Right atrium auricular region (tissue), 2 donors: ENCODE results near the gene CHTF18. TPM values are rescaled to one million over a fixed set of nuclear protein-coding genes. Genes with fewer than 3 reads are reported as not detected.

ENCODE experiments used
- DNase-seq: peaks from one replicate; pipeline ENCODE4 v3.0.0-alpha.2; 2019; ENCODE audit warnings: low spot score
- H3K27ac ChIP-seq, 2 donors: fragments of 200-600 bp; sonication (generic); 1 replicate in 1 of 2; 2 replicates in 1 of 2; pipeline ENCODE4 v1.5.1; 2016 to 2019
- H3K27me3 ChIP-seq, 2 donors: fragments of 200-600 bp; sonication (generic); one replicate each; pipeline versions ENCODE4 v1.5.1 to v1.6.0; 2017 to 2019
- H3K36me3 ChIP-seq: fragments of 200-600 bp; sonication (generic); one replicate; pipeline ENCODE4 v1.5.1; 2016
- H3K4me1 ChIP-seq, 2 donors: fragments of 200-600 bp; sonication (generic); one replicate each; pipeline versions ENCODE4 v1.5.1 to v1.6.0; 2017 to 2019
- H3K4me3 ChIP-seq, 2 donors: fragments of 200-600 bp; sonication (generic); 1 replicate in 1 of 2; 2 replicates in 1 of 2; pipeline ENCODE4 v1.5.1; 2017 to 2019; ENCODE audit warnings: mild to moderate bottlenecking in 1 of 2, moderate library complexity in 1 of 2
- H3K9me3 ChIP-seq, 2 donors: fragments of 200-600 bp; sonication (generic); one replicate each; pipeline ENCODE4 v1.5.1; 2019
- microRNA counts, 2 donors: library from miRNA; unstranded; fragments of <30 nt; microRNA quantifications; one replicate each; lab custom pipeline; 2016 to 2017
- microRNA-seq, 2 donors: library from miRNA; unstranded; fragments of <30 nt; microRNA quantifications; one replicate each; pipeline ENCODE4, GENCODE V29; 2016 to 2017; ENCODE audit warnings: borderline number of aligned reads in 2 of 2, borderline replicate concordance in 1 of 2
- total RNA-seq, 2 donors: library from RNA; depleted of rRNA; stranded (reverse); fragments of >200 nt; gene quantifications; one replicate each; pipeline ENCODE4 v1.1.0, GENCODE V29; 2016
- TF ChIP-seq, protein P1 (sequence below), 2 donors: fragments of 200-600 bp; sonication (generic); IDR thresholded peaks; one replicate each; pipeline ENCODE4 v1.5.1; 2019; ENCODE audit warnings: antibody characterized with exemption in 2 of 2

CHTF18 gene
- total RNA-seq, 2 donors from 2014 or later = 1.8 to 2.3 TPM

DNA sequence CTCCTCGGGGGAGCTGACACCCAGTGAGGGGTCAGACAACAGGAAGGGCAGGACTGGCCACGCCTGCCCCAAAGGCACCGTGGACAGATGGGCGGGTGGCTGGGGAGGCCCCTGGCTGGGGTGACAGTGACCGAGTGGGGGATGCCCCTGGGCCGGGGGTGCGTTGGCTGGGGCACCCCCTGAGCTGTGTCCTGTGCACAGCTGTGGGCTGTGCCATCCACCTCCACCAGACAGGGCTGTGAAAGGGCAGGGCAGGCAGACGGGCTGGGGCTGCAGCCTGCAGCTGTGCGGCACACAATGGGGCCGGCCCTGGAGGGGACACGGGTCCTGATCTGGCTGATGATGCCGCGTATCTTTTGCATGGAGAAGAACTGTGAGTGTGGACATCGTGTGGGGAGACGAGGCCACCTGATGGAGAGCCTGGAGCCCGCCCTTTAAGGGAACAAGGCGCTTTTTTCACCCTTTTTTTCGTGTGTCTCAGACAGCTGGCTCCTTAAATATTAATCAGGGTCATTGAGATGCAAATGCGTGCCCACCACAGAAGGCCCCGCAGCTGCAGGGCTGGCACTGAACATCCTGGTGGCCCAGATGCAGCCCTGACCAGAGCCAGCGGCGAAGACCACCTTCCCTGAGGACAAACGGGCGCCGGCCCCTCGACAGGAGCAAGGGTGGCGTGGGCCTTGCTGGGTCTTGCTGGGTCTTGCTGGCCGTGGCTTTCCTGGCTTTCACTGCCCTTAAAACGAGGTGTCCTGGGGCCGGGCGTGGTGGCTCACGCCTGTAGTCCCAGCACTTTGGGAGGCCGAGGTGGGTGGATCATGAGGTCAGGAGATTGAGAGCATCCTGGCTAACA lies 54.5 kb downstream of the CHTF18 start:
- H3K27me3 ChIP-seq = no peaks in the 10 kb centered on the region
- no peak overlapping the region for H3K27ac ChIP-seq
- no peaks in the 10 kb centered on the region for H3K4me1 ChIP-seq
- no peak for DNase-seq
- H3K9me3 ChIP-seq = no peaks in the 10 kb centered on the region
- no peaks in the 10 kb centered on the region for H3K36me3 ChIP-seq
- TF ChIP-seq, protein P1, sequence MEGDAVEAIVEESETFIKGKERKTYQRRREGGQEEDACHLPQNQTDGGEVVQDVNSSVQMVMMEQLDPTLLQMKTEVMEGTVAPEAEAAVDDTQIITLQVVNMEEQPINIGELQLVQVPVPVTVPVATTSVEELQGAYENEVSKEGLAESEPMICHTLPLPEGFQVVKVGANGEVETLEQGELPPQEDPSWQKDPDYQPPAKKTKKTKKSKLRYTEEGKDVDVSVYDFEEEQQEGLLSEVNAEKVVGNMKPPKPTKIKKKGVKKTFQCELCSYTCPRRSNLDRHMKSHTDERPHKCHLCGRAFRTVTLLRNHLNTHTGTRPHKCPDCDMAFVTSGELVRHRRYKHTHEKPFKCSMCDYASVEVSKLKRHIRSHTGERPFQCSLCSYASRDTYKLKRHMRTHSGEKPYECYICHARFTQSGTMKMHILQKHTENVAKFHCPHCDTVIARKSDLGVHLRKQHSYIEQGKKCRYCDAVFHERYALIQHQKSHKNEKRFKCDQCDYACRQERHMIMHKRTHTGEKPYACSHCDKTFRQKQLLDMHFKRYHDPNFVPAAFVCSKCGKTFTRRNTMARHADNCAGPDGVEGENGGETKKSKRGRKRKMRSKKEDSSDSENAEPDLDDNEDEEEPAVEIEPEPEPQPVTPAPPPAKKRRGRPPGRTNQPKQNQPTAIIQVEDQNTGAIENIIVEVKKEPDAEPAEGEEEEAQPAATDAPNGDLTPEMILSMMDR (IDR thresholded peaks at IDR 0.05) = no peak
- H3K4me3 ChIP-seq = no peak overlapping the region

DNA sequence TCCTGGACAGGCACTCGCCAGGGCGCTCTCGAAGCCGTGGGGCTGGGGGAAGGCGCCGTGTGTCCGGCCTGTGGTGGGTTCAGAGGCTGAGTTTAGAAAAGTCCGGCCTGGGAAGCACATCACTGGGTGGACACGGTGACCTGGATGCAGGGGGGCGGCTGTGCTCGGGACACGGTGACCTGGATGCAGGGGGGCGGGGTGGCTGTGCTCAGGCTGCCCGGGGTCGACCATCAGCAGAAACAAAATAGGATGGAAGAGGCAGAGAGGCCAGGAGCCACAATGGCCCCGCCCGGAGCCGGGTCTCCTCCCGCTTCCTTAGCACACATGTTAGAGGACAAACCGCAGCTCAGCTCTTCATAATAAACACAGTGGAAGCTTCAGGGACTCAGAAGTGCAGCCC lies 55.4 kb downstream of the CHTF18 start:
- no peaks in the 10 kb centered on the region for H3K9me3 ChIP-seq
- no peak overlapping the region for H3K4me3 ChIP-seq
- H3K4me1 ChIP-seq = no peaks in the 10 kb centered on the region
- DNase-seq = no peak
- no peak overlapping the region for H3K27ac ChIP-seq
- no peaks in the 10 kb centered on the region for H3K27me3 ChIP-seq
- TF ChIP-seq, protein P1 (IDR thresholded peaks at IDR 0.05) = no peak
- H3K36me3 ChIP-seq = no peaks in the 10 kb centered on the region

DNA sequence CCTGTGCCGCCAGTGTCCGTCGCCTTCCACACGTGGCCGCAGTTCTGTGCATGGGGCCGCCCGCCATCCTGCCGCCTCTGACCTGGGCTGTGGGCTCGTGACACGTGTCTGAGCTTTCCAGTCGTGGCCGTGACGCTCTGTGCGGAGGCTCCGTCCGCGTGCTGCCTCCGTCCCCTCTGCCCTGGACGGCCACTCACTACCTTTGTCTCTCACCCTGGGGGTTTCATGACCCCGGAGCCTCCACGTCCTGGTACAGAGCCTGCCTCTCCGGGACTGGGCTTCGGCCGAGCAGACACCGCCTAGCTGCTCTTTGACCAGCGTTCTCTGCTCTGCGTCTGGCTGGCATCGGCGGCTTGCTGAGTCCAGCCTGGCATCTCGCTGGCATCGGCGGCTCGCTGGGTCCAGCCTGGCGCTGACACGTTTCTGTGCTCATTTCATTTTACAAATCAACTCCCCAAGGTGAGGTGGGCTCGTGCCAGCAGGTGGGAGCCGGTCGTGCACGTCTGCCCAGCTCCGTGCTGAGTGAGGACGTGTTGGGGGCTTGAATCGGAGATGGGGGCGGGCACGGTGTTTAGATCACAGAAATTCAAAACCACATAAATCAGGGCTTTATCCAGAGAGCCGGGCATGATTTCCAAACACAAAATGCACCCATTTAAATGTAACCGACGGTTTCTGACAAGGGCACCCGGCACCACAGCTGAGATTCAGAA lies 56.4 kb downstream of the CHTF18 start:
- H3K27ac ChIP-seq = no peak overlapping the region
- no peak for DNase-seq
- H3K4me1 ChIP-seq = no peaks in the 10 kb centered on the region
- no peaks in the 10 kb centered on the region for H3K36me3 ChIP-seq
- H3K27me3 ChIP-seq = no peaks in the 10 kb centered on the region
- H3K9me3 ChIP-seq = no peaks in the 10 kb centered on the region
- TF ChIP-seq, protein P1 (IDR thresholded peaks at IDR 0.05) = no peak
- no peak overlapping the region for H3K4me3 ChIP-seq

DNA sequence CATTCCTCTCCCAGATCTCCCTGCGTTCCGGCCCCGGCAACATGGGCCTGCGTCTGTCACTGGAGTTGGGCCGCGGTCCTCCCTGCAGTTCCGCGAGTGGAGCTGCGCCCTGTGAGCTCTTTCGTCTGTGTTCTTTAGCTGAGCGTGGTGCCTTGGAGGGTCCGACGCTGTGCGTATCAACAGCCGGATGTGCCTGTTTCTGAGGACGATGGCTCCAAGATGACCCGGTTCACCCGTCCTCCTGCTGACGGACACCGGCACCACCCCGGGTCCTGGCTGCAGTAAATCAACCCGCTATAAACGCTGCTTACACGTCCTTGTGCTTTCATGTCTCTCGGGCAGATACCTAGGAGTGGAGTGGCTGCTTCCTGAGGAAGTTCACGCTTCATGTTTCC lies 56.9 kb downstream of the CHTF18 start:
- DNase-seq = no peak
- Histone ChIP-seq H3K27ac (no peak overlapping the region), H3K27me3 (no peaks in the 10 kb centered on the region), H3K9me3 (no peaks in the 10 kb centered on the region), H3K4me3 (no peak overlapping the region), H3K4me1 (no peaks in the 10 kb centered on the region), H3K36me3 (no peaks in the 10 kb centered on the region)
- TF ChIP-seq, protein P1 (IDR thresholded peaks at IDR 0.05) = no peak

DNA sequence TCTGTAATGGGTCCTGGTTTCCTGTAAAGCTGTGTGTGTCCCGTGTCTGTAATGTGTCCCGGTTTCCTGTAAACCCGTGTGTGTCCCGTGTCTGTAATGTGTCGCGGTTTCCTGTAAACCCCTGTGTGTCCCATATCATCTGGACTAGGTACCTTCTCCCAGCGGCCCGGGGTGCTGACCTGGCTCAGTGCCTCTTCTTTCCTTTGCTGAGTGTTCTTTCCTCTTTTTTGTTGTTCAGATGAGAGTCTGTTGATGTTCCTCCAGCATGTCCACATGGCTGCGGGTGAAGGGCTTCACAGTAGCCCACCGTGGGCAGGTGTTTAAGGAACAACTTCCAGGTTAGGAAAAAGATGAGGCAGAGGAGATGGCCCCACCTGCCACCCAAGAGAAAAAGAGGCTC lies 58.7 kb downstream of the CHTF18 start:
- H3K9me3 ChIP-seq = no peaks in the 10 kb centered on the region
- DNase-seq = no peak
- H3K36me3 ChIP-seq = no peaks in the 10 kb centered on the region
- H3K27ac ChIP-seq = no peak overlapping the region
- H3K4me1 ChIP-seq = no peaks in the 10 kb centered on the region
- TF ChIP-seq, protein P1 (IDR thresholded peaks at IDR 0.05) = no peak
- no peaks in the 10 kb centered on the region for H3K27me3 ChIP-seq
- no peak overlapping the region for H3K4me3 ChIP-seq

MicroRNAs encoded within 50 kb of the gene (microRNA counts, 767-probe panel; counts per million panel counts)
- microRNA hsa-miR-662 (lab: Ali Mortazavi, UCI) = 0 to 1,480 counts per million in 2 donors

Small RNAs within 50 kb of the gene (microRNA-seq; reads per million reads assigned to microRNA genes)
- 0 reads per million in 2 donors for gene MIR662

Other genes starting within 250 kb of the CHTF18 start
- gene PRR35, start 228.2 kb upstream of the CHTF18 start, total RNA-seq = not detected
- under 1 TPM; 0.43 to 0.74 TPM for gene NHLRC4, start 221.6 kb upstream of the CHTF18 start, total RNA-seq
- 10 to 100 TPM; 20.8 to 21.0 TPM for gene PIGQ, start 218.7 kb upstream of the CHTF18 start, total RNA-seq
- gene RAB40C, start 198.6 kb upstream of the CHTF18 start, total RNA-seq = 10 to 100 TPM; 11.1 to 13.5 TPM
- gene WFIKKN1, start 157.6 kb upstream of the CHTF18 start, total RNA-seq = under 1 TPM; 0.52 to 0.71 TPM
- 100 to 1,000 TPM; 103 to 137 TPM for gene METTL26, start 152.3 kb upstream of the CHTF18 start, total RNA-seq
- gene MCRIP2, start 146.8 kb upstream of the CHTF18 start, total RNA-seq = 100 to 1,000 TPM; 110 to 121 TPM
- gene WDR90, start 139.3 kb upstream of the CHTF18 start, total RNA-seq = 1 to 10 TPM; 3.0 to 5.7 TPM
- 10 to 100 TPM; 37.8 to 42.8 TPM for gene RHOT2, start 120.5 kb upstream of the CHTF18 start, total RNA-seq
- gene RHBDL1, start 112.9 kb upstream of the CHTF18 start, total RNA-seq = 1 to 10 TPM in 1 of 2 donors, under 1 TPM in 1; 0.67 to 1.3 TPM
- gene STUB1, start 108.2 kb upstream of the CHTF18 start, total RNA-seq = 100 to 1,000 TPM; 135 to 186 TPM
- gene JMJD8, start 104.3 kb upstream of the CHTF18 start, total RNA-seq = 10 to 100 TPM; 76.4 to 82.1 TPM
- gene WDR24, start 98.2 kb upstream of the CHTF18 start, total RNA-seq = 10 to 100 TPM in 1 of 2 donors, 1 to 10 TPM in 1; 8.1 to 10.3 TPM
- 1 to 10 TPM; 1.3 to 1.7 TPM for gene FBXL16, start 82.8 kb upstream of the CHTF18 start, total RNA-seq
- gene METRN, start 73.5 kb upstream of the CHTF18 start, total RNA-seq = 10 to 100 TPM; 58.9 to 61.3 TPM
- 10 to 100 TPM; 36.5 to 37.5 TPM for gene ANTKMT, start 67.5 kb upstream of the CHTF18 start, total RNA-seq
- gene CCDC78, start 62.2 kb upstream of the CHTF18 start, total RNA-seq = under 1 TPM; 0.43 to 0.56 TPM
- gene HAGHL, start 61.5 kb upstream of the CHTF18 start, total RNA-seq = 1 to 10 TPM; 9.6 to 9.7 TPM
- gene CIAO3, start 47.6 kb upstream of the CHTF18 start, total RNA-seq = 10 to 100 TPM; 23.3 to 25.5 TPM
- gene MSLN, start 27.9 kb upstream of the CHTF18 start, total RNA-seq = 10 to 100 TPM; 44.8 to 94.6 TPM
- gene RPUSD1, start 239 bp upstream of the CHTF18 start, total RNA-seq = 10 to 100 TPM; 11.4 to 13.2 TPM
- gene GNG13, start 12.1 kb downstream of the CHTF18 start, total RNA-seq = not detected
- 10 to 100 TPM; 11.9 to 14.1 TPM for gene LMF1, start 182.4 kb downstream of the CHTF18 start, total RNA-seq
- 1 to 10 TPM; 1.0 to 1.6 TPM for gene SOX8, start 193.2 kb downstream of the CHTF18 start, total RNA-seq